Activated CD4-positive, alpha-beta T cell treated with anti-CD3 and anti-CD28 coated beads, Interleukin-2, amount 10 ng/mL, durations not matched to agents 24 days and 14 days (primary cell): ENCODE data around the gene SKIC8. TPM values are rescaled to one million over a fixed set of nuclear protein-coding genes. Genes with fewer than 3 reads are reported as not detected.

Experiments used
- DNase-seq: peaks from one replicate; pipeline ENCODE4 v3.0.0; 2022
- H3K27ac Mint-ChIP-seq: one replicate; pipeline ENCODE4 v1.8.0; 2022; ENCODE audit warnings: mild to moderate bottlenecking, mixed read lengths
- H3K27me3 Mint-ChIP-seq: one replicate; pipeline ENCODE4 v1.8.0; 2022; ENCODE audit warnings: mixed read lengths
- H3K36me3 Mint-ChIP-seq: one replicate; pipeline ENCODE4 v1.8.0; 2022; ENCODE audit warnings: low read depth, mild to moderate bottlenecking, mixed read lengths
- H3K4me1 Mint-ChIP-seq: one replicate; pipeline ENCODE4 v1.8.0; 2021; ENCODE audit warnings: mixed read lengths
- H3K4me3 Mint-ChIP-seq: one replicate; pipeline ENCODE4 v1.8.0; 2022; ENCODE audit warnings: mild to moderate bottlenecking, moderate library complexity, mixed read lengths
- H3K9me3 Mint-ChIP-seq: one replicate; pipeline ENCODE4 v1.8.0; 2021; ENCODE audit warnings: mixed read lengths
- intact Hi-C: fragments of 100-400 bp; cut with micrococcal nuclease; formaldehyde crosslinking; loops from one replicate; pipeline ENCODE4 v1.15.1; 2023
- total RNA-seq: library from RNA; stranded (reverse); gene quantifications from 2 replicates; pipeline ENCODE4 v1.2.3, GENCODE V29; 2022

Gene SKIC8
- total RNA-seq, 1 donor from 2014 or later: 57.6 TPM

- H3K4me3 Mint-ChIP-seq: no peak overlapping the region
- H3K4me1 Mint-ChIP-seq: no peaks in the 10 kb centered on the region
- DNase-seq: no peak
- no peaks in the 10 kb centered on the region for H3K9me3 Mint-ChIP-seq
- intact Hi-C loops: no loop called here
- no peaks in the 10 kb centered on the region for H3K36me3 Mint-ChIP-seq
- peaks cover 1% of the 10 kb centered on the region for H3K27me3 Mint-ChIP-seq
- H3K27ac Mint-ChIP-seq: no peak overlapping the region
Measured at GRCh38 chr15:78315686-78316282, 16.4 kb upstream of the SKIC8 start.

GRCh38 chr15:78314181-78314581, 14.8 kb upstream of the SKIC8 start:
- Mint-ChIP-seq H3K9me3 (no peaks in the 10 kb centered on the region), H3K36me3 (no peaks in the 10 kb centered on the region), H3K27me3 (peaks cover 1% of the 10 kb centered on the region), H3K4me3 (no peak overlapping the region), H3K27ac (no peak overlapping the region), H3K4me1 (no peaks in the 10 kb centered on the region)
- intact Hi-C loops: no loop called here
- no peak for DNase-seq

- no peak overlapping the region for H3K27ac Mint-ChIP-seq
- no peak for DNase-seq
- intact Hi-C loops: no loop called here
- H3K27me3 Mint-ChIP-seq: peaks cover 1% of the 10 kb centered on the region
- no peaks in the 10 kb centered on the region for H3K36me3 Mint-ChIP-seq
- no peaks in the 10 kb centered on the region for H3K4me1 Mint-ChIP-seq
- no peak overlapping the region for H3K4me3 Mint-ChIP-seq
- no peaks in the 10 kb centered on the region for H3K9me3 Mint-ChIP-seq
Measured at GRCh38 chr15:78313383-78313782, 14.0 kb upstream of the SKIC8 start.

GRCh38 chr15:78312957-78313356, 13.5 kb upstream of the SKIC8 start:
- Mint-ChIP-seq H3K27ac (no peak overlapping the region), H3K36me3 (no peaks in the 10 kb centered on the region), H3K27me3 (peaks cover 3% of the 10 kb centered on the region), H3K4me1 (no peaks in the 10 kb centered on the region), H3K9me3 (no peaks in the 10 kb centered on the region), H3K4me3 (no peak overlapping the region)
- intact Hi-C loops: no loop called here
- DNase-seq: no peak

GRCh38 chr15:78312536-78312935, 13.1 kb upstream of the SKIC8 start:
- H3K4me3 Mint-ChIP-seq: no peak overlapping the region
- H3K36me3 Mint-ChIP-seq: no peaks in the 10 kb centered on the region
- no peak overlapping the region for H3K27ac Mint-ChIP-seq
- H3K9me3 Mint-ChIP-seq: no peaks in the 10 kb centered on the region
- H3K27me3 Mint-ChIP-seq: peaks cover 3% of the 10 kb centered on the region
- no peaks in the 10 kb centered on the region for H3K4me1 Mint-ChIP-seq
- intact Hi-C loops: no loop called here
- no peak for DNase-seq

- intact Hi-C loops: no loop called here
- no peaks in the 10 kb centered on the region for H3K4me1 Mint-ChIP-seq
Measured at GRCh38 chr15:78311292-78311691, 11.9 kb upstream of the SKIC8 start.

GRCh38 chr15:78308422-78309032, 9.1 kb upstream of the SKIC8 start:
- Mint-ChIP-seq H3K4me1 (no peaks in the 10 kb centered on the region), H3K27me3 (peaks cover 6% of the 10 kb centered on the region), H3K9me3 (no peaks in the 10 kb centered on the region), H3K27ac (no peak overlapping the region), H3K36me3 (no peaks in the 10 kb centered on the region), H3K4me3 (no peak overlapping the region)
- DNase-seq: peak; percentile 84
- intact Hi-C loops: loop anchor here (1.0 kb wide), 1 partner anchor 115 kb away; no protein-coding TSS in a partner anchor

More at GRCh38 chr15:78311292-78311691, 11.9 kb upstream of the SKIC8 start:
- H3K4me3 Mint-ChIP-seq: no peak overlapping the region
- peaks cover 4% of the 10 kb centered on the region for H3K27me3 Mint-ChIP-seq
- H3K9me3 Mint-ChIP-seq: no peaks in the 10 kb centered on the region
- H3K36me3 Mint-ChIP-seq: no peaks in the 10 kb centered on the region
- DNase-seq: no peak
- H3K27ac Mint-ChIP-seq: no peak overlapping the region

GRCh38 chr15:78307976-78308375, 8.6 kb upstream of the SKIC8 start:
- Mint-ChIP-seq H3K9me3 (no peaks in the 10 kb centered on the region), H3K27me3 (peaks cover 6% of the 10 kb centered on the region), H3K4me1 (no peaks in the 10 kb centered on the region), H3K36me3 (no peaks in the 10 kb centered on the region), H3K4me3 (no peak overlapping the region), H3K27ac (no peak overlapping the region)
- intact Hi-C loops: loop anchor here (1.0 kb wide), 1 partner anchor 115 kb away; no protein-coding TSS in a partner anchor
- DNase-seq: no peak

- intact Hi-C loops: no loop called here
- H3K9me3 Mint-ChIP-seq: no peaks in the 10 kb centered on the region
- no peak overlapping the region for H3K4me3 Mint-ChIP-seq
- H3K27me3 Mint-ChIP-seq: peaks cover 6% of the 10 kb centered on the region
- H3K4me1 Mint-ChIP-seq: no peaks in the 10 kb centered on the region
- no peak for DNase-seq
- no peak overlapping the region for H3K27ac Mint-ChIP-seq
- no peaks in the 10 kb centered on the region for H3K36me3 Mint-ChIP-seq
Measured at GRCh38 chr15:78306176-78306774, 6.9 kb upstream of the SKIC8 start.

- no peak for DNase-seq
- peaks cover 4% of the 10 kb centered on the region for H3K4me1 Mint-ChIP-seq
- H3K27ac Mint-ChIP-seq: no peak overlapping the region
- no peaks in the 10 kb centered on the region for H3K36me3 Mint-ChIP-seq
- H3K9me3 Mint-ChIP-seq: no peaks in the 10 kb centered on the region
- intact Hi-C loops: no loop called here
- no peak overlapping the region for H3K4me3 Mint-ChIP-seq
- peaks cover 6% of the 10 kb centered on the region for H3K27me3 Mint-ChIP-seq
Measured at GRCh38 chr15:78304216-78305066, 5.0 kb upstream of the SKIC8 start.

GRCh38 chr15:78302579-78303312, 3.3 kb upstream of the SKIC8 start:
- Mint-ChIP-seq H3K27me3 (peaks cover 3% of the 10 kb centered on the region), H3K36me3 (no peaks in the 10 kb centered on the region), H3K27ac (no peak overlapping the region), H3K9me3 (no peaks in the 10 kb centered on the region), H3K4me1 (peaks cover 17% of the 10 kb centered on the region), H3K4me3 (no peak overlapping the region)
- no peak for DNase-seq
- intact Hi-C loops: no loop called here

GRCh38 chr15:78301828-78302227, 2.4 kb upstream of the SKIC8 start:
- no peak for DNase-seq
- Mint-ChIP-seq H3K27me3 (peaks cover 3% of the 10 kb centered on the region), H3K4me1 (peaks cover 18% of the 10 kb centered on the region), H3K4me3 (no peak overlapping the region), H3K9me3 (no peaks in the 10 kb centered on the region), H3K36me3 (no peaks in the 10 kb centered on the region), H3K27ac (no peak overlapping the region)
- intact Hi-C loops: no loop called here

- peaks cover 18% of the 10 kb centered on the region for H3K4me1 Mint-ChIP-seq
- H3K27me3 Mint-ChIP-seq: peaks cover 2% of the 10 kb centered on the region
- intact Hi-C loops: no loop called here
- H3K4me3 Mint-ChIP-seq: no peak overlapping the region
- H3K9me3 Mint-ChIP-seq: no peaks in the 10 kb centered on the region
- no peak overlapping the region for H3K27ac Mint-ChIP-seq
- H3K36me3 Mint-ChIP-seq: no peaks in the 10 kb centered on the region
- no peak for DNase-seq
Measured at GRCh38 chr15:78301326-78301725, 1.9 kb upstream of the SKIC8 start.
